Smooth muscle cell (in vitro differentiated cells): Measurements from ENCODE around the gene ASPHD2. TPM values are rescaled to one million over a fixed set of nuclear protein-coding genes. Genes with fewer than 3 reads are reported as not detected.
"Not testable (repeated sequence)": the region's sequence is repeated elsewhere in the genome, so short reads cannot be mapped to it uniquely, and the experiment has no call there.

Experiments used
- DNase-seq: peaks from one replicate; lab custom pipeline; 2025; ENCODE audit not compliant: unreplicated experiment; lab: John Stamatoyannopoulos, UW
- H2AFZ ChIP-seq: fragments of 200-600 bp; sonication (generic); 2 replicates; pipeline ENCODE4 v1.6.0; 2016; ENCODE audit warnings: antibody characterized with exemption, low read depth, mild to moderate bottlenecking
- H3F3A ChIP-seq: fragments of 200-600 bp; sonication (generic); 2 replicates; pipeline ENCODE4 v1.6.0; 2017; ENCODE audit warnings: antibody characterized with exemption, low read depth
- H3K27ac ChIP-seq: fragments of 200-600 bp; sonication (generic); 2 replicates; pipeline ENCODE4 v1.5.1; 2016; ENCODE audit warnings: low read depth, mild to moderate bottlenecking
- H3K27me3 ChIP-seq: fragments of 200-600 bp; sonication (generic); 2 replicates; pipeline ENCODE4 v1.6.1; 2016; ENCODE audit warnings: low read depth, mild to moderate bottlenecking
- H3K36me3 ChIP-seq: fragments of 200-600 bp; sonication (generic); 2 replicates; pipeline ENCODE4 v1.5.1; 2016; ENCODE audit warnings: low read depth
- H3K4me1 ChIP-seq: fragments of 200-600 bp; sonication (generic); 2 replicates; pipeline ENCODE4 v1.5.1; 2016; ENCODE audit warnings: low read depth
- H3K4me2 ChIP-seq: fragments of 200-600 bp; sonication (generic); 2 replicates; pipeline ENCODE4 v1.6.0; 2016; ENCODE audit warnings: mild to moderate bottlenecking
- H3K4me3 ChIP-seq: fragments of 200-600 bp; sonication (generic); 2 replicates; pipeline ENCODE4 v1.5.1; 2016; ENCODE audit warnings: mild to moderate bottlenecking
- H3K79me2 ChIP-seq: fragments of 200-600 bp; sonication (generic); 2 replicates; pipeline ENCODE4 v1.6.0; 2016; ENCODE audit warnings: low read depth, mild to moderate bottlenecking
- H3K9ac ChIP-seq: fragments of 200-600 bp; sonication (generic); 2 replicates; pipeline ENCODE4 v1.6.0; 2016; ENCODE audit warnings: low read depth
- H3K9me3 ChIP-seq: fragments of 200-600 bp; sonication (generic); replicated peaks from 2 replicates; pipeline ENCODE4 v1.5.1; 2016; ENCODE audit warnings: low read depth
- H4K20me1 ChIP-seq: fragments of 200-600 bp; sonication (generic); 2 replicates; pipeline ENCODE4 v1.6.0; 2016; ENCODE audit warnings: low read depth
- WGBS: methylation state at CpG from one replicate; pipeline ENCODE4 v1.1.7; 2016; ENCODE audit warnings: low lambda C conversion rate; 5-methylcytosine and 5-hydroxymethylcytosine counted together
- polyA plus RNA-seq: library from polyadenylated mRNA; unstranded; fragments of >200 nt; fragmentation: Nextera tagmentation; extraction: Ambion mirVana; gene quantifications from 2 replicates; pipeline ENCODE4 v1.2.1, GENCODE V29; 2016
- total RNA-seq: library from RNA; depleted of rRNA; stranded (reverse); fragments of >200 nt; gene quantifications from 2 replicates; pipeline ENCODE4 v1.2.3, GENCODE V29; 2014
- TF ChIP-seq, protein P1 (sequence below): fragments of 200-600 bp; sonication (generic); IDR thresholded peaks from 2 replicates; pipeline ENCODE4 v1.5.1; 2017; ENCODE audit warnings: borderline replicate concordance, mild to moderate bottlenecking, antibody characterized with exemption; ENCODE audit not compliant: insufficient read depth, poor library complexity, severe bottlenecking

ASPHD2 gene
- total and polyA plus RNA-seq, 2 experiments from 2014 or later = 3.7 to 4.5 TPM

DNA sequence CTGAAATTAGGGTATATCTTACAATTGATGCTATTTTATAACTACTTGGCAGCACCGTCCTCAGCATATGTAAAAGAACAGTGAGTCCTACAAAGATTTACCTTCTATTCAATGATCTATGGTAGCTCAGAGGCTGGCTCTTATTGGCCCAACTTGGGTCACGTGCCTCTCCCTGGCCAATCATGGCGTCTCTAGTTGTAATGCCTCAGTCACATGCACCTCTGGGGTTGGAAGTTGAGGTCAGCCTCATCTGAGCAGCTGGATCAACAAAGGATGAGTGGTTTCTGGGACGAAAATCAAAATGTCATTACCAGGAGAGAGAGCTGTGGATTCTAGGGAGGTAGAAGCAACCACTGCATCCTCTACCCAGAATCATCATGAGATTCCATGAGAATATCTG lies 22.9 kb upstream of the ASPHD2 start:
- H3K79me2 ChIP-seq = no peaks in the 10 kb centered on the region
- WGBS = 92% methylated on average over 4 of the region's 4 CpGs
- H3F3A ChIP-seq = no peaks in the 10 kb centered on the region
- H3K9ac ChIP-seq = no peak overlapping the region
- no peaks in the 10 kb centered on the region for H3K9me3 ChIP-seq
- peaks cover 4% of the 10 kb centered on the region for H3K4me1 ChIP-seq
- H3K36me3 ChIP-seq = no peaks in the 10 kb centered on the region
- TF ChIP-seq, protein P1, sequence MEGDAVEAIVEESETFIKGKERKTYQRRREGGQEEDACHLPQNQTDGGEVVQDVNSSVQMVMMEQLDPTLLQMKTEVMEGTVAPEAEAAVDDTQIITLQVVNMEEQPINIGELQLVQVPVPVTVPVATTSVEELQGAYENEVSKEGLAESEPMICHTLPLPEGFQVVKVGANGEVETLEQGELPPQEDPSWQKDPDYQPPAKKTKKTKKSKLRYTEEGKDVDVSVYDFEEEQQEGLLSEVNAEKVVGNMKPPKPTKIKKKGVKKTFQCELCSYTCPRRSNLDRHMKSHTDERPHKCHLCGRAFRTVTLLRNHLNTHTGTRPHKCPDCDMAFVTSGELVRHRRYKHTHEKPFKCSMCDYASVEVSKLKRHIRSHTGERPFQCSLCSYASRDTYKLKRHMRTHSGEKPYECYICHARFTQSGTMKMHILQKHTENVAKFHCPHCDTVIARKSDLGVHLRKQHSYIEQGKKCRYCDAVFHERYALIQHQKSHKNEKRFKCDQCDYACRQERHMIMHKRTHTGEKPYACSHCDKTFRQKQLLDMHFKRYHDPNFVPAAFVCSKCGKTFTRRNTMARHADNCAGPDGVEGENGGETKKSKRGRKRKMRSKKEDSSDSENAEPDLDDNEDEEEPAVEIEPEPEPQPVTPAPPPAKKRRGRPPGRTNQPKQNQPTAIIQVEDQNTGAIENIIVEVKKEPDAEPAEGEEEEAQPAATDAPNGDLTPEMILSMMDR = no peak
- H3K4me2 ChIP-seq = no peak overlapping the region
- peaks cover 10% of the 10 kb centered on the region for H3K27me3 ChIP-seq
- no peak overlapping the region for H3K4me3 ChIP-seq
- no peak overlapping the region for H2AFZ ChIP-seq
- H3K27ac ChIP-seq = no peak overlapping the region
- no peak for DNase-seq
- H4K20me1 ChIP-seq = no peaks in the 10 kb centered on the region

DNA sequence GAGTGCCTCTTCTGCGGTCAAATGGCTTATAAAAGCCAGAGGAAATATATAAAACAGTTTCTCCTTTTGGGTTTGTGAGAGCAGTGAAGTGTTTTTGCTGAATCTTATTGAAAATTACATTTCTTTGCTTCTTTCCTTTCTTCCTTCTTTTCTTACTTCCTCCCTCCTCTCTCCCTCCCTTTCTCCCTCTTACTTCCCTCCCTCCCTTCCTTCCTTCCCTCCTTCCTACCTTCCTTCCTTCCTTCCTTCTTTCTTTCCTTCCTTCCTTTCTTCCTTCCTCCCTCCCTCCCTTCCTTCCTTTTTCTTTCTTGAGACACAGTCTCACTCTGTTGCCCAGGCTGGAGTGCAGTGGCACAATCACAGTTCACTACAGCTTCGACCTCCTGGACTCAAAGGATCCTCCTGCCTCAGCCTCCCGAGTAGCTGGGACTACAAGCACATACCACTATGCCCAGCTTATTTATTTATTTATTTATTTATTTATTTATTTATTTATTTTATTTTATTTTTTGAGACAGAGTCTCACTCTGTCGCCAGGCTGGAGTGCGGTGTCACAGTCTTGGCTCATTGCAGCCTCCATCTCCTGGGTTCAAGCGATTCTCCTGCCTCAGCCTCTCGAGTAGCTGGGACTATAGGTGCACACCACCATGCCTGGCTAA lies 20.4 kb upstream of the ASPHD2 start:
- not testable (repeated sequence) for H2AFZ ChIP-seq, H3K9ac ChIP-seq, H3K4me3 ChIP-seq, H3K4me1 ChIP-seq, H3K36me3 ChIP-seq, H3K9me3 ChIP-seq, H3K79me2 ChIP-seq, H3F3A ChIP-seq, H3K4me2 ChIP-seq, H3K27ac ChIP-seq, H4K20me1 ChIP-seq, DNase-seq
- peaks cover 24% of the 10 kb centered on the region for H3K27me3 ChIP-seq
- WGBS = 93% methylated on average over 7 of the region's 7 CpGs

DNA sequence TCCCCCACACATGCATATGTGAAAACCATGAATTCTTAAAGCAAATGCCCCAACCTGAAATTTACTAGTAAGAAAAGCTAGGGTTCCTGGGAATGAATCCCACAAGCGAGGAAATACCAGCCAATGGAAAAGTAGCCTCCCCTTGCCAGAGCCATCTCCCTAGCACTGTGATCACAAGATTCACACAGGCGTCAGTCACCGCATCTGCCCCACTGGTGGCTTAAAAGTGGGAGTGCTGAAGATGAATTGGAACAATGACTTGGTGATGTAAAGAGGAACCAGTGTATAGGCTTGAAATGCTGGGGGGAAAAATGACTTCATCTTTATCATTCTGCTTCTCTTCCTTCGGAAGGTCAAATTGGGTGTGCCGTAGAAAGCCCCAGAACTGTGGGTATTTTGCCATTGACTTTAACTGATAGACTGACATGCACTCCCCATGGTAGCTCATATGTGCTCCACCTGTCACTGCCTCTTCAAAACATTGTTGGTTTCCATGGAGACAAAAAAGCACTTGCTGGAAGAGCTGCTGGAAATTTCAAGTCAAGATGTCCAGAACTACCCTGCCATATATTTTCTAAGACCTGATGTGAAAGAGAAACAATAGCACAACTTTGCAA lies 19.2 kb upstream of the ASPHD2 start:
- no peaks in the 10 kb centered on the region for H4K20me1 ChIP-seq

DNA sequence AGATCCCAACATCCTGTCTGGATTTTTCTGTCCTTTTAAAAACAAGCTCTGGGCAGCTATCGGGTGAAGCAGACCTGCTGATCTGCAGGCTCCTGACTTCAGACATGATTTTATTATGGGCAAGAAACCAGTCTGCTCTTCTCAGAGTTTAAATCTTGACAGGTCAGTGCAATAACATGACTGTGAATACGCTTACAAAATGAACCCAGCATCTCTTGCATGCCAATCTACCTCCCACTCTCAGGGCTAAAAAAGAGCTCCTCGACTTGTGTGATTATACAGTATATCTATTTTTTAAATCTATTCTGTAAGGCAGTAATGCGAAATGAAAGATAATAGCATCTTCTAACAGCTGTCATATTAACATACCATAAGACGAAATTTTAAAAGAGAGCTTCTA lies 18.7 kb upstream of the ASPHD2 start:
- 81% methylated on average over 5 of the region's 5 CpGs for WGBS
- Histone ChIP-seq H3K4me3 (no peak overlapping the region), H4K20me1 (no peaks in the 10 kb centered on the region), H3K79me2 (no peaks in the 10 kb centered on the region), H3K9me3 (no peaks in the 10 kb centered on the region), H3K4me1 (no peaks in the 10 kb centered on the region), H3F3A (no peaks in the 10 kb centered on the region), H3K27ac (no peak overlapping the region), H3K9ac (no peak overlapping the region), H3K36me3 (no peaks in the 10 kb centered on the region), H3K4me2 (no peak overlapping the region), H2AFZ (no peak overlapping the region), H3K27me3 (peaks cover 24% of the 10 kb centered on the region)
- TF ChIP-seq, protein P1 = no peak
- DNase-seq = no peak

More for the DNA sequence above, 19.2 kb upstream of the ASPHD2 start:
- Histone ChIP-seq H3K9ac (no peak overlapping the region), H3K9me3 (no peaks in the 10 kb centered on the region), H3K79me2 (no peaks in the 10 kb centered on the region), H3K4me3 (no peak overlapping the region), H3K27me3 (peaks cover 24% of the 10 kb centered on the region), H3K4me1 (no peaks in the 10 kb centered on the region), H3K36me3 (no peaks in the 10 kb centered on the region), H3K27ac (no peak overlapping the region), H3K4me2 (no peak overlapping the region), H2AFZ (no peak overlapping the region), H3F3A (no peaks in the 10 kb centered on the region)
- TF ChIP-seq, protein P1 = no peak
- WGBS = 90% methylated on average over 5 of the region's 5 CpGs
- DNase-seq = no peak
